K562 (cell line): ENCODE data around the gene GRIP1. TPM values are rescaled to one million over a fixed set of nuclear protein-coding genes. Genes with fewer than 3 reads are reported as not detected.

ENCODE experiments used
- ATAC-seq: fragments of 200-7000 bp; cut with Tn5 transposase; 3 replicates; pipeline ENCODE4 v1.9.1; 2020; ENCODE audit warnings: moderate library complexity
- BruUV-seq: library from RNA; stranded (reverse); fragments of 400-500 nt; replicated peaks from 2 replicates; lab custom pipeline; 2021; lab: Mats Ljungman, UMichigan
- CTCF ChIA-PET: fragments of 300-600 bp; formaldehyde crosslinking; extraction: SDS; loops from one replicate; lab custom pipeline; 2021; ENCODE audit warnings: low intra/inter-chr PET ratio; lab: Yijun Ruan, JAX
- POLR2A ChIA-PET: fragments of 300-600, 350-650 bp; sonication (Branson Sonifier 250); formaldehyde crosslinking; extraction: SDS; loops from one replicate; lab custom pipeline; 2021; ENCODE audit warnings: antibody characterized with exemption, inconsistent platforms; lab: Yijun Ruan, JAX
- DNase-seq, 4 experiments: peaks; one replicate each; pipeline versions ENCODE4 v3.0.0 to v3.0.0-alpha.2; 2011 to 2018; ENCODE audit warnings: low spot score in 3 of 4, mixed read lengths in 3 of 4; ENCODE audit errors: extremely low read depth in 1 of 4
- FAIRE-seq: peaks from 2 replicates; lab custom pipeline; 2011; peaks lifted over from hg19 to GRCh38; lab: Jason Lieb, UNC
- H2AFZ ChIP-seq: 2 replicates; pipeline ENCODE4 v1.6.0; 2011; ENCODE audit warnings: low read depth, low read length, control low read depth, inconsistent platforms
- H3K27ac ChIP-seq: fragments of 200-600 bp; 3 replicates; pipeline ENCODE4 v1.8.0; 2011; ENCODE audit warnings: low read depth, mild to moderate bottlenecking, control low read depth, inconsistent platforms, low read length, moderate library complexity, mixed read lengths; ENCODE audit errors: extremely low read depth
- H3K27me3 ChIP-seq, 2 experiments: fragments of 300-600 bp in 1 of 2; 2 replicates in 1 of 2; 3 replicates in 1 of 2; pipeline versions ENCODE4 v1.6.0 to v1.8.0; 2011; ENCODE audit warnings: inconsistent platforms in 2 of 2, low read length in 2 of 2, mild to moderate bottlenecking in 1 of 2, mixed read lengths in 1 of 2, moderate library complexity in 1 of 2; ENCODE audit not compliant: control insufficient read depth in 2 of 2, insufficient read depth in 2 of 2
- H3K36me3 ChIP-seq: fragments of 300-600 bp; 3 replicates; pipeline ENCODE4 v1.8.0; 2011; ENCODE audit warnings: mild to moderate bottlenecking, low read length, inconsistent platforms; ENCODE audit not compliant: control insufficient read depth, insufficient read depth
- H3K4me1 ChIP-seq, 2 experiments: fragments of 200-600 bp in 1 of 2; replicated peaks in 1 of 2; 2 replicates in 1 of 2; 3 replicates in 1 of 2; pipeline versions ENCODE4 v1.5.1 to v1.8.0; 2011; ENCODE audit warnings: inconsistent platforms in 2 of 2, low read length in 2 of 2, mild to moderate bottlenecking in 1 of 2, mixed read lengths in 1 of 2, moderate library complexity in 1 of 2; ENCODE audit not compliant: control insufficient read depth in 2 of 2, insufficient read depth in 2 of 2
- H3K4me2 ChIP-seq: 2 replicates; pipeline ENCODE4 v1.6.1; 2011; ENCODE audit warnings: low read length, control low read depth, inconsistent platforms, mixed read lengths; ENCODE audit not compliant: insufficient read depth
- H3K4me3 ChIP-seq: fragments of 200-600 bp; sonication (generic), shearing (Covaris generic); 2 replicates; pipeline ENCODE4 v1.5.1; 2016; ENCODE audit warnings: control low read depth, inconsistent platforms
- H3K79me2 ChIP-seq: fragments of 200-600 bp; 3 replicates; pipeline ENCODE4 v1.8.0; 2011; ENCODE audit warnings: low read length, inconsistent platforms; ENCODE audit not compliant: control insufficient read depth, insufficient read depth
- H3K9ac ChIP-seq, 2 experiments: 2 replicates each; pipeline versions ENCODE4 v1.6.0 to v1.6.1; 2011; ENCODE audit warnings: low read depth in 2 of 2, low read length in 2 of 2, control low read depth in 1 of 2, inconsistent platforms in 1 of 2, mild to moderate bottlenecking in 1 of 2, mixed read lengths in 1 of 2; ENCODE audit not compliant: insufficient read depth in 1 of 2
- H3K9me1 ChIP-seq: one replicate; pipeline ENCODE4 v1.6.0; 2011; ENCODE audit warnings: inconsistent platforms, mild to moderate bottlenecking, low read length, moderate library complexity; ENCODE audit not compliant: control insufficient read depth, insufficient read depth
- H3K9me3 ChIP-seq: replicated peaks from 2 replicates; pipeline ENCODE4 v1.5.1; 2011; ENCODE audit warnings: low read depth, low read length, inconsistent platforms; ENCODE audit not compliant: control insufficient read depth, insufficient read depth
- H4K20me1 ChIP-seq: replicated peaks from 2 replicates; pipeline ENCODE4 v1.6.1; 2011; ENCODE audit warnings: low read length, inconsistent platforms, mixed read lengths; ENCODE audit not compliant: control insufficient read depth, insufficient read depth
- FOXP1 ChIP-seq: sonication (generic); formaldehyde crosslinking; IDR thresholded peaks from 2 replicates; pipeline ENCODE4 v1.8.0; 2022; ENCODE audit warnings: mild to moderate bottlenecking, missing genetic modification reagents
- KHSRP ChIP-seq: fragments of 450-650 bp; IDR thresholded peaks from 2 replicates; pipeline ENCODE4 v1.6.1; 2017
- MTA3 ChIP-seq: fragments of 450-650 bp; formaldehyde crosslinking; IDR thresholded peaks from 2 replicates; pipeline ENCODE4 v1.6.1; 2017; ENCODE audit warnings: mild to moderate bottlenecking, borderline replicate concordance
- RBM39 ChIP-seq: fragments of 200-400 bp; formaldehyde crosslinking; optimal IDR thresholded peaks from 2 replicates; pipeline ENCODE3; 2018; ENCODE audit warnings: low read depth, low read length
- ZKSCAN8 ChIP-seq: fragments of 200-800 bp; sonication (Bioruptor generic); IDR thresholded peaks from 2 replicates; pipeline ENCODE4 v1.6.1; 2016; ENCODE audit warnings: missing genetic modification characterization, missing compliant biosample characterization
- ZNF79 ChIP-seq: fragments of 250-450 bp; sonication (Bioruptor Pico); IDR thresholded peaks from 2 replicates; pipeline ENCODE4 v1.4.0; 2020; ENCODE audit warnings: low read depth, mild to moderate bottlenecking, moderate library complexity
- WGBS: fragments of 100-300 bp; shearing (Covaris generic); methylation state at CpG from one replicate; pipeline ENCODE4 v1.1.6; 2016; ENCODE audit warnings: low coverage, mixed read lengths; ENCODE audit not compliant: insufficient coverage; ENCODE audit errors: missing lambda C conversion rate; 5-methylcytosine and 5-hydroxymethylcytosine counted together
- in situ Hi-C: fragments of 300-500 bp; cut with MboI; formaldehyde crosslinking; loops from 4 replicates; pipeline ENCODE4 v1.15.0; 2018; ENCODE audit warnings: inconsistent platforms, mixed read lengths
- intact Hi-C: fragments of 100-400 bp; cut with micrococcal nuclease; formaldehyde crosslinking; loops from 2 replicates; pipeline ENCODE4 v1.14.2; 2022
- polyA plus RNA-seq, 8 experiments: library from polyadenylated mRNA; depleted of rRNA in 4 of 8; stranded (reverse) in 5 of 8; unstranded in 3 of 8; fragments of >200 nt; fragmentation: Nextera tagmentation in 2 of 8; fragmentation: Illumina TruSeq in 1 of 8; extraction: Ambion mirVana in 2 of 8; extraction: Trizol in 1 of 8; gene quantifications; 2 replicates each; pipeline versions ENCODE4 v1.2.1 to v1.2.3, GENCODE V29; 2011 to 2014; ENCODE audit warnings: inconsistent platforms in 1 of 8, missing spikeins in 1 of 8
- total RNA-seq, 7 experiments: library from RNA; depleted of rRNA in 6 of 7; stranded (reverse); fragments of >200 nt in 6 of 7; fragmentation: Illumina TruSeq in 2 of 7; extraction: Trizol in 2 of 7; gene quantifications; 2 replicates each; pipeline versions ENCODE4 v1.2.1 to v1.2.3, GENCODE V29; 2011 to 2021; ENCODE audit warnings: low replicate concordance in 1 of 7
- TF ChIP-seq, protein P1 (sequence below): fragments of 450-650 bp; IDR thresholded peaks from 2 replicates; pipeline ENCODE4 v1.6.1; 2016; ENCODE audit warnings: mild to moderate bottlenecking

GRIP1 gene
- total and polyA plus RNA-seq, 9 of the 15 experiments (the other 6 are each of a cell fraction or from before 2014, with no cell fraction given): 0.28 to 1.2 (median 0.45) TPM

DNA sequence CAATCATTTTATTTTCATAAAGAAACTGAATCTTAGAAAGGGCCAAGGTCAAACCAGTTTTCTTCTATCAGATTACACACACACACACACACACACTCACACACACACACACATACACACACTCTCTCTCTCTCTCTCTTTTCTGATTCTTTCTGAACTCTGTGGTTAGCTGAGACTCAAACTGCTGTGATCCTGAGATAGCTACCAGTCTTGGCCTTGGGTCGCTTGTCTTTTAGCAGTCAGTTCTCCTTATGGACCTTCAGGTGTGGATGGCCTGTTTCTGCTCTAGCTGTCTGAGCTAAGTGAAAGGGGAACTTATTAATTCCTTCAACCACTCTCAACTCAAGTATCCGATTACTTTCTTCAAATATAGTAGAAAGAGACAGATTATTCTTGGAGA, 145.1 kb downstream of the GRIP1 start:
- no peaks in the 10 kb centered on the region for H4K20me1 ChIP-seq
- no peaks in the 10 kb centered on the region for H3K9me3 ChIP-seq
- DNase-seq (no peak), FAIRE-seq (no peak), ATAC-seq (no peak)
- POLR2A ChIA-PET: no interaction called here
- in situ Hi-C loops: no loop called here
- H3K27ac ChIP-seq: no peak overlapping the region
- H2AFZ ChIP-seq: no peak overlapping the region
- H3K4me2 ChIP-seq: no peak overlapping the region
- no peak overlapping the region for H3K9ac ChIP-seq
- H3K4me1 ChIP-seq: no peaks in the 10 kb centered on the region
- no peaks in the 10 kb centered on the region for H3K79me2 ChIP-seq
- H3K4me3 ChIP-seq: no peak overlapping the region
- BruUV-seq: no TSS peak
- no peaks in the 10 kb centered on the region for H3K27me3 ChIP-seq
- WGBS: 3% methylated on average over 2 of the region's 2 CpGs
- no peak for TF ChIP-seq ZKSCAN8
- no peak for TF ChIP-seq FOXP1 (CRISPR knock-in tag)
- no peak for TF ChIP-seq KHSRP
- no peak for TF ChIP-seq RBM39
- TF ChIP-seq ZNF79 (CRISPR knock-in tag): no peak
- TF ChIP-seq, protein P1, sequence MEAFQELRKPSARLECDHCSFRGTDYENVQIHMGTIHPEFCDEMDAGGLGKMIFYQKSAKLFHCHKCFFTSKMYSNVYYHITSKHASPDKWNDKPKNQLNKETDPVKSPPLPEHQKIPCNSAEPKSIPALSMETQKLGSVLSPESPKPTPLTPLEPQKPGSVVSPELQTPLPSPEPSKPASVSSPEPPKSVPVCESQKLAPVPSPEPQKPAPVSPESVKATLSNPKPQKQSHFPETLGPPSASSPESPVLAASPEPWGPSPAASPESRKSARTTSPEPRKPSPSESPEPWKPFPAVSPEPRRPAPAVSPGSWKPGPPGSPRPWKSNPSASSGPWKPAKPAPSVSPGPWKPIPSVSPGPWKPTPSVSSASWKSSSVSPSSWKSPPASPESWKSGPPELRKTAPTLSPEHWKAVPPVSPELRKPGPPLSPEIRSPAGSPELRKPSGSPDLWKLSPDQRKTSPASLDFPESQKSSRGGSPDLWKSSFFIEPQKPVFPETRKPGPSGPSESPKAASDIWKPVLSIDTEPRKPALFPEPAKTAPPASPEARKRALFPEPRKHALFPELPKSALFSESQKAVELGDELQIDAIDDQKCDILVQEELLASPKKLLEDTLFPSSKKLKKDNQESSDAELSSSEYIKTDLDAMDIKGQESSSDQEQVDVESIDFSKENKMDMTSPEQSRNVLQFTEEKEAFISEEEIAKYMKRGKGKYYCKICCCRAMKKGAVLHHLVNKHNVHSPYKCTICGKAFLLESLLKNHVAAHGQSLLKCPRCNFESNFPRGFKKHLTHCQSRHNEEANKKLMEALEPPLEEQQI: no peak
- TF ChIP-seq MTA3: no peak
- intact Hi-C loops: no loop called here
- CTCF ChIA-PET: interaction anchor here (0.6 kb wide), 1 partner anchor 327 kb away, joined by 3 read pairs; no protein-coding TSS in a partner anchor
- H3K9me1 ChIP-seq: no peaks in the 10 kb centered on the region
- no peaks in the 10 kb centered on the region for H3K36me3 ChIP-seq
